ENCODE measurements around the gene ABCD2. TPM values are rescaled to one million over a fixed set of nuclear protein-coding genes. Genes with fewer than 3 reads are reported as not detected.

ABCD2 gene
- total and polyA plus RNA-seq, 3 donors from 2014 or later: 0.29 to 0.55 (median 0.43) TPM

- Histone ChIP-seq H3K4me3 (no peak overlapping the region), H3K27ac (no peak overlapping the region), H3K36me3 (ENCODE audit: low read depth, missing control alignments) (no peaks in the 10 kb centered on the region), H3K4me1 (no peaks in the 10 kb centered on the region), H3K27me3 (no peaks in the 10 kb centered on the region), H3K9me3 (no peaks in the 10 kb centered on the region)
- no peak for DNase-seq
- no peak for TF ChIP-seq CTCF (IDR thresholded peaks at IDR 0.05)
- no peak for TF ChIP-seq POLR2A (IDR thresholded peaks at IDR 0.05)
- intact Hi-C loops (cut with DNase I; ENCODE audit: low total_unique reads): no loop called here
- WGBS, 2 donors: 83 to 93% methylated on average over 1 of the region's 1 CpG
Measured at GRCh38 chr12:39617887-39618286, 1.7 kb downstream of the ABCD2 start.

GRCh38 chr12:39616666-39617065 lies 2.9 kb downstream of the ABCD2 start:
- WGBS, 2 donors: 82 to 84% methylated on average over 4 of the region's 4 CpGs
- H3K9me3 ChIP-seq: no peaks in the 10 kb centered on the region
- no peaks in the 10 kb centered on the region for H3K27me3 ChIP-seq
- intact Hi-C loops (cut with DNase I; ENCODE audit: low total_unique reads): no loop called here
- no peaks in the 10 kb centered on the region for H3K4me1 ChIP-seq
- no peak for DNase-seq
- H3K4me3 ChIP-seq: no peak overlapping the region
- no peak overlapping the region for H3K27ac ChIP-seq
- no peak for TF ChIP-seq CTCF (IDR thresholded peaks at IDR 0.05)
- TF ChIP-seq POLR2A (IDR thresholded peaks at IDR 0.05): no peak
- H3K36me3 ChIP-seq (ENCODE audit: low read depth, missing control alignments): no peaks in the 10 kb centered on the region

- TF ChIP-seq CTCF (IDR thresholded peaks at IDR 0.05) (no peak), POLR2A (IDR thresholded peaks at IDR 0.05) (no peak)
- no peak overlapping the region for H3K27ac ChIP-seq
Measured at GRCh38 chr12:39616251-39616650, 3.4 kb downstream of the ABCD2 start.

GRCh38 chr12:39613525-39613924 lies 6.1 kb downstream of the ABCD2 start:
- TF ChIP-seq POLR2A (IDR thresholded peaks at IDR 0.05): no peak
- no peak for TF ChIP-seq CTCF (IDR thresholded peaks at IDR 0.05)

More at GRCh38 chr12:39616251-39616650, 3.4 kb downstream of the ABCD2 start:
- no peak for DNase-seq
- WGBS, 2 donors: 83 to 93% methylated on average over 1 of the region's 1 CpG
- H3K9me3 ChIP-seq: no peaks in the 10 kb centered on the region
- no peak overlapping the region for H3K4me3 ChIP-seq
- intact Hi-C loops (cut with DNase I; ENCODE audit: low total_unique reads): no loop called here
- H3K36me3 ChIP-seq (ENCODE audit: low read depth, missing control alignments): no peaks in the 10 kb centered on the region
- H3K27me3 ChIP-seq: no peaks in the 10 kb centered on the region
- H3K4me1 ChIP-seq: no peaks in the 10 kb centered on the region

GRCh38 chr12:39612250-39612649 lies 7.4 kb downstream of the ABCD2 start:
- no peaks in the 10 kb centered on the region for H3K9me3 ChIP-seq
- no peaks in the 10 kb centered on the region for H3K36me3 ChIP-seq (ENCODE audit: low read depth, missing control alignments)
- DNase-seq: no peak
- TF ChIP-seq POLR2A (IDR thresholded peaks at IDR 0.05): no peak
- no peak for TF ChIP-seq CTCF (IDR thresholded peaks at IDR 0.05)
- H3K4me3 ChIP-seq: no peak overlapping the region
- WGBS, 2 donors: 90 to 94% methylated on average over 2 of the region's 2 CpGs
- no peaks in the 10 kb centered on the region for H3K4me1 ChIP-seq
- no peaks in the 10 kb centered on the region for H3K27me3 ChIP-seq
- intact Hi-C loops (cut with DNase I; ENCODE audit: low total_unique reads): no loop called here
- H3K27ac ChIP-seq: no peak overlapping the region

More at GRCh38 chr12:39613525-39613924, 6.1 kb downstream of the ABCD2 start:
- DNase-seq: no peak
- H3K36me3 ChIP-seq (ENCODE audit: low read depth, missing control alignments): no peaks in the 10 kb centered on the region
- no peaks in the 10 kb centered on the region for H3K4me1 ChIP-seq
- no peaks in the 10 kb centered on the region for H3K9me3 ChIP-seq
- H3K27me3 ChIP-seq: no peaks in the 10 kb centered on the region
- WGBS, 2 donors: 71 to 78% methylated on average over 2 of the region's 2 CpGs
- H3K27ac ChIP-seq: no peak overlapping the region
- no peak overlapping the region for H3K4me3 ChIP-seq
- intact Hi-C loops (cut with DNase I; ENCODE audit: low total_unique reads): no loop called here
